Measurements from ENCODE around the gene POMC. TPM values are rescaled to one million over a fixed set of nuclear protein-coding genes. Genes with fewer than 3 reads are reported as not detected.

The POMC gene
- total RNA-seq, 1 experiment from 2014 or later: not detected

GRCh38 chr2:25122367-25122766 lies 46.0 kb downstream of the POMC start:
- TF ChIP-seq CTCF (IDR thresholded peaks at IDR 0.05; ENCODE audit: unreplicated experiment): no peak

GRCh38 chr2:25119263-25119662 lies 49.1 kb downstream of the POMC start:
- TF ChIP-seq CTCF (IDR thresholded peaks at IDR 0.05; ENCODE audit: unreplicated experiment): no peak
- Mint-ChIP-seq H3K27ac (ENCODE audit: unreplicated experiment) (no peak overlapping the region), H3K9me3 (ENCODE audit: low read depth, unreplicated experiment) (no peaks in the 10 kb centered on the region), H3K4me1 (ENCODE audit: low read depth, unreplicated experiment) (no peaks in the 10 kb centered on the region), H3K36me3 (ENCODE audit: insufficient read depth, unreplicated experiment) (no peaks in the 10 kb centered on the region), H3K27me3 (ENCODE audit: unreplicated experiment) (peaks cover 53% of the 10 kb centered on the region), H3K4me3 (ENCODE audit: low read depth, unreplicated experiment) (no peak overlapping the region)
- no TSS peak for BruUV-seq (replicated peaks)
- no peak for DNase-seq
- intact Hi-C loops (cut with micrococcal nuclease; ENCODE audit: unreplicated experiment): no loop called here
- CTCF ChIA-PET: interaction anchor here (0.5 kb wide), 1 partner anchor 841 kb away, joined by 4 read pairs; no protein-coding TSS in a partner anchor

More at GRCh38 chr2:25122367-25122766, 46.0 kb downstream of the POMC start:
- DNase-seq: no peak
- no peak overlapping the region for H3K4me3 Mint-ChIP-seq (ENCODE audit: low read depth, unreplicated experiment)
- CTCF ChIA-PET: no interaction called here
- H3K36me3 Mint-ChIP-seq (ENCODE audit: insufficient read depth, unreplicated experiment): no peaks in the 10 kb centered on the region
- intact Hi-C loops (cut with micrococcal nuclease; ENCODE audit: unreplicated experiment): no loop called here
- H3K9me3 Mint-ChIP-seq (ENCODE audit: low read depth, unreplicated experiment): no peaks in the 10 kb centered on the region
- peaks cover 29% of the 10 kb centered on the region for H3K27me3 Mint-ChIP-seq (ENCODE audit: unreplicated experiment)
- BruUV-seq (replicated peaks): no TSS peak
- no peak overlapping the region for H3K27ac Mint-ChIP-seq (ENCODE audit: unreplicated experiment)
- H3K4me1 Mint-ChIP-seq (ENCODE audit: low read depth, unreplicated experiment): no peaks in the 10 kb centered on the region

- H3K27ac Mint-ChIP-seq (ENCODE audit: unreplicated experiment): no peak overlapping the region
- no peaks in the 10 kb centered on the region for H3K9me3 Mint-ChIP-seq (ENCODE audit: low read depth, unreplicated experiment)
- intact Hi-C loops (cut with micrococcal nuclease; ENCODE audit: unreplicated experiment): no loop called here
- CTCF ChIA-PET: no interaction called here
- no peak for TF ChIP-seq CTCF (IDR thresholded peaks at IDR 0.05; ENCODE audit: unreplicated experiment)
- no TSS peak for BruUV-seq (replicated peaks)
- no peaks in the 10 kb centered on the region for H3K4me1 Mint-ChIP-seq (ENCODE audit: low read depth, unreplicated experiment)
- no peaks in the 10 kb centered on the region for H3K36me3 Mint-ChIP-seq (ENCODE audit: insufficient read depth, unreplicated experiment)
- no peak for DNase-seq
- no peak overlapping the region for H3K4me3 Mint-ChIP-seq (ENCODE audit: low read depth, unreplicated experiment)
- peaks cover 50% of the 10 kb centered on the region for H3K27me3 Mint-ChIP-seq (ENCODE audit: unreplicated experiment)
Measured at GRCh38 chr2:25116956-25117355, 51.4 kb downstream of the POMC start.

- H3K27ac Mint-ChIP-seq (ENCODE audit: unreplicated experiment): no peak overlapping the region
- no peaks in the 10 kb centered on the region for H3K4me1 Mint-ChIP-seq (ENCODE audit: low read depth, unreplicated experiment)
- DNase-seq: no peak
- TF ChIP-seq CTCF (IDR thresholded peaks at IDR 0.05; ENCODE audit: unreplicated experiment): no peak
- no peak overlapping the region for H3K4me3 Mint-ChIP-seq (ENCODE audit: low read depth, unreplicated experiment)
- intact Hi-C loops (cut with micrococcal nuclease; ENCODE audit: unreplicated experiment): no loop called here
- H3K36me3 Mint-ChIP-seq (ENCODE audit: insufficient read depth, unreplicated experiment): no peaks in the 10 kb centered on the region
- peaks cover 50% of the 10 kb centered on the region for H3K27me3 Mint-ChIP-seq (ENCODE audit: unreplicated experiment)
- no TSS peak for BruUV-seq (replicated peaks)
- no peaks in the 10 kb centered on the region for H3K9me3 Mint-ChIP-seq (ENCODE audit: low read depth, unreplicated experiment)
- CTCF ChIA-PET: no interaction called here
Measured at GRCh38 chr2:25115902-25116301, 52.5 kb downstream of the POMC start.
